HG02885 (cell line): Measurements from ENCODE around the gene GRIN2D.
"Not testable (repeated sequence)": the region's sequence is repeated elsewhere in the genome, so short reads cannot be mapped to it uniquely, and the experiment has no call there.

ENCODE experiments used
- ATAC-seq: cut with Tn5 transposase; IDR thresholded peaks from one replicate; pipeline ENCODE4 v1.9.1; 2021; ENCODE audit warnings: mild to moderate bottlenecking; ENCODE audit not compliant: unreplicated experiment, poor library complexity

GRIN2D gene

DNA sequence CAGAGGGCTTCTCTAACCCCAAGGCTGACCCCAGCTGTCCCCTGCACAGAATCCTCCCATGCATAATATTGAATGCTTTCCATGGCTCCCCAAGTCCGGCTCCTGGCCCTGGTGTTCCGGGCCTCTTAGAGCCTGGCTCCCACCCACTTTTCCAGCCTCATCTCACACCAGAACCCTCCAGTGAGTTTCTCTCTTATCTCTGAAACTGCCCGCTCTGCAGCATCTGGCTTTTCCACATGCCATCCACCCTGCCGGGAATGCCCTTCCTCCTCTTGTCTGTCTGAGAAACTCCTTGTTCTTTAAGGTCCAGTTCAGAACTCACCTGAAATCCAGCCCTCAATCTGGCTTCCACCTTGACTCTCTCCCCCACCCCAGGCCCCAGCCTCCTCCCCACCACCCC, 22.5 kb upstream of the GRIN2D start:
- no peak for ATAC-seq

DNA sequence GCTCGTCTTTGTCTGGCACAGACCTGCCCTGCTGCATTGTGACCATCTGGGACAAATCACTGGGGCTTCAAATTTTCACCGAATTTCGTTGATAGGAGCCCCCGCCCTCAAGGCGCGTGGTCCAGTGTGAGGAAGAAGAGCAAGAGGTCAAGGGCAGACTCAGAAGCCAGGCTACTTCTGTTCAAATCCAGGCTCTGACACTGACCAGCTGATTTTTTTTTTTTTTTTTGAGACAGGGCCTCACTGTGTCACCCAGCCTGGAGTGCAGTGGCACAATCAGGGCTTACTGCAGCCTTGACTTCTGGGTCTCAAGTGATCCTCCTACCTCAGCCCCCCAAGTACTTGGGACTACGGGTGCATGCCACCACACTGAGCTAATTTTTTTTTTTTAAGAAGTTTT, 22.1 kb upstream of the GRIN2D start:
- ATAC-seq: no peak

DNA sequence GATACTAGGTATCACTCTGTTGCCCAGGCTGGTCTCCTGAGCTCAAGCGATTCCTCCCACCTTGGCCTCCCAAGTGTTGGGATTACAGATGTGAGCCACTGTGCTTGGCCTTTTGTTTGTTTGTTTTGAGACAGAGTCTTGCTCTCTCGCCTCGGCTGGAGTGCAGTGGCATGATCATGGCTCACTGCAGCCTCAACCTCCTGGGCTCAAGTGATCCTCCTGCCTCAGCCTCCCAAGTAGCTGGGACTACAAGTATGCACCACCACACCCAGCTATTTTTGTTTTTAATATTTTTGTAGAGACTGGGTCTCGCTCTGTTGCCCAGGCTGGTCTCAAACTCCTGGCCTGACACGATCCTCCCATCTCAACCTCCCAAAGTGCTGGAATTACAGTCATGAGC, 21.7 kb upstream of the GRIN2D start:
- ATAC-seq: not testable (repeated sequence)

DNA sequence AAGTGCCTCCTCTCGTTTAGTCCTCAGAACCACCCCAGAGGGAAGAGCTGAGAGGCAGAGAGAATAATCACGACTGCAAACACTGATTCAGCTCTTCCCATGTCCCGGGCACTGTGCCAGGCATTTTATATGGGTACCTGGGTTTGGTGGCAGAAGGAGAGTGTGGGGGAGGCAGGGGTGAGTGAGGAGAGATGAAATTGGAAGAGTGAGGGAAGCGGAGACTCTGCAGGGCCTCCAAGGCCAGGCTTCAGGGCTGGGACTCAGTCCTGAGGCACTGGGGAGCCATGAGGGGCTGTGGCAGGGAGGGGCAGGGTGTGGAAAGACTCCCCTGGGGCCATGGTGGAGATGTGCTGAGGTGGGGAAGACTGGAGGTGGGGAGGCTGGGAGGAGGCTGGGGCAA, 20.6 kb upstream of the GRIN2D start:
- no peak for ATAC-seq

DNA sequence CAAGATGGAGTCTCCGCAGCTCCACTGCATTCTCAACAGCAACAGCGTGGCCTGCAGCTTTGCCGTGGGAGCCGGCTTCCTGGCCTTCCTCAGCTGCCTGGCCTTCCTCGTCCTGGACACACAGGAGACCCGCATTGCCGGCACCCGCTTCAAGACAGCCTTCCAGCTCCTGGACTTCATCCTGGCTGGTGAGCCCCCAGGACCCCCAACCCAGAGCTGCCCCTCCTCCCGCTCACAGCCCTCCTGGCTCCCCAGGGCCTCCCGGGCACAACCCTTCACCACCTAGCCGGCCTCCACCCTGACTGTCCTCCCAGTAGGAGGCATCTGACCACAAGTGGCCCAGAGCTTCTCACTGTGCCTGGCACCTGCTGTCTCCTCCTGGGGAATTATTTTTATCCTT, 19.9 kb upstream of the GRIN2D start:
- ATAC-seq: no peak

DNA sequence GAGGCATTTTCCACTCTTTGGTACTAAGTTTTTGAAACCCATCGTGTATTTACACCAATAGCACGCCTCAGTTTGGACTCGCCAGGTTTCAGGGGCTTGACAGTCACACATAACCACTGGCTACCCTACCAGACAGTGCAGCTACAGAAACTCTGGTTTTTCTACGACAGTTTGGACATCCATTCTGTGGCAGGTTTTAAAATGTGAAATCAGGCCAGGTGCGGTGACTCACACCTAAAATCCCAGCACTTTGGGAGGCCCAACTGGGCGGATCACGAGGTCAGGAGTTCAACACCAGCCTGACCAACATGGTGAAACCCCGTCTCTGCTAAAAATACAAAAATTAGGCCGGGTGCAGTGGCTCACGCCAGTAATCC, 15.3 kb upstream of the GRIN2D start:
- ATAC-seq: no peak

DNA sequence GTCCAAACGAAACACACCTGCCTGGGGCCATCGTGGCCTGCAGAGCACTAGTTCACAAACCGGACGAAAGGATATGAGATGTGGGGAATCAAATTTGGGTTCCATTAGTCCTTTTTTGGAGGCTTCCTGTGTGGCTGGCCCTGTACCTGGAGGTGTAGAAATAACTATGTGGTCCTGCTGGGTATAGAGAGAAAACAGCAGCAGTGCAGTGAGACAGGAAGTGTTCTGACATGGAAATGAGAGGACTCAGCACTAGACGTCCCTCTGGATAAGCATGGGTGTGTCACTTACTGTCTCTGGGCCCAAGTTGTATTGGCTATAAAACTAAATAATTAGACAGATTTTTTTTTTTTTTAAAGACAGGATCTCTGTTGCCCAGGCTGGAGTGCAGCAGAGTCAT, 14.4 kb upstream of the GRIN2D start:
- ATAC-seq: no peak

DNA sequence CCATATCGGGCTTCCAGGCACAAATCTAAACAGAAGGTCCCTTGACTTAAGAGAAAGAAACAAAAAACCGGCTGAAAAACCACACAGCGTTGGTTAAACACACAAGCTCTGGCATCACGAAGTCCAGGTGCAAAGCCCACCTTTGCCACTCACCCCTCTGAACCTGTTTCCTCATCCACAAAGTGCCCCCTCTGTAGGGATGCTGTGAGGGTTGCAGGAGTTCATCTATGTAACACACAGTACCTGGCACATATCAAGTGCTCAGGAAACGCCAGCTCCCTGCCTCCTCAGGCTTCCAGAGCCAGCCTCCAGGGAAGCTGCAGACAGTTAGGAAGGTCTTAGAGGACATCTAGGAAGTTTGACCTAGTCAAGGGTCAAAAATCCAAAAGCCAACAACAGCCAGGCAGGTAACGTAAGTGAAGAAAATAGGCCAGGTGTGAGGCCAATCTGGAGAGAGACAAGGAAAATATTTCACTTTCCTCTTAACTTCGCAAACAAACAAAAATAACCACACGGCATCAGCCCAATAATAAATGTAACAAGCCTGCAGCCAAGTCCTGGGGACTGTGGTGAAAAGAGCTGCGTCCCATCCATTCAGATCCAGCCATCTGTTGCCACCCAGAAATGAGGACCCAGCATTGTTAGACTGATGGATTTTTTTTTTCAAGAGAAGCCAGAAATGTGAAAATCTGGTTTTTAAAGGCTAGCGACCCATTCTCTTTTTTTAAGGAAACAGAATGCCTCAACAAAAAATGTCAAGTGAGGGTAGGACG, 12.1 kb upstream of the GRIN2D start:
- ATAC-seq: no peak

DNA sequence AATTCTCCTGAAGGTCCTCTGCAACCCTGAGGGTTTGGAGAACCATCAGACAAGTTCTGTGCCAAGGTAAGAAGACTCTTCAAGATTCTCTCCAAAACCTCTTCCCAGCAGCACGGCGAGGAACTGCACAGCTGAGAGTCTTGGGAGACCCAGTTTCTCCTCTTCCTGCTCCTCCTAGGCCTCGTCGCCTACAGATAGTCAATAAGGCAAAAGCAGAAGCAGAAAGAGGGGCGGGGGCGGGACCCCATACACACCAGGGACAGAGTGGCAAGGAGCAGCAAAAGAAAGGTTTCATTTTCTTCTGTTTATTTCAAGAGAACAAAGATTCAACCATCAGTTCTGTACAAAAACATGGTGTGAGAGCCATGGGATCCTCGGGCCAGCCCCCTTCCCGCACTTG, 11.2 kb upstream of the GRIN2D start:
- no peak for ATAC-seq

DNA sequence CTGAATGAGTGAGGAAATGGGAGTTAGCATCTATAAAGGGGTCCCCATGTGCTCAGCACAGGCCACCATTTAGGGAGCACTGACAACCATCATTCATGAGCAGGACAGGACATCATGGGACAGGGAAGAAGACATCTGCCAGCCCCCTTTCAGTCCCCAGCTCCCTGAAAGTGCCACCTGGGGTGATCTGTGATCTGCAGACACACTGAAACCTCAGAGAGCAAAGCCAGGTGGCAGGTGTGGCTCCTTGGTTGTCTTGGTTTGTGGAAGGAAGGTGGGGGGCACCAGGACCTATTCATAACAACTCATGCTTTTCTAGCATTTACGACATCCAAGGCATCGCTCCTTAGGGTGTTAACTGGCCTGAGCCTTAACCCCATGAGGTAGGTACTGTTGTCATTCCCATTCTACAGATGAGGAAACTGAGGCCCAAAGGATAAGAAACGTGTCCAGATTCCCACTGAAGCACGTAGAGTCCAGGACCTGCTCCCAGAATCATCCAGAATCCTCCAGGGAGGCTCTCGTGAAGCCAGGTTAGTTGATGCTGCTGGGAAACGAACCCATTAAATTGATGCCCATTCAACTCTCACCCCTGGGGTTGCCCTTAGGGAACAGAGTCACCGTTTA, 7.9 kb upstream of the GRIN2D start:
- ATAC-seq: no peak

DNA sequence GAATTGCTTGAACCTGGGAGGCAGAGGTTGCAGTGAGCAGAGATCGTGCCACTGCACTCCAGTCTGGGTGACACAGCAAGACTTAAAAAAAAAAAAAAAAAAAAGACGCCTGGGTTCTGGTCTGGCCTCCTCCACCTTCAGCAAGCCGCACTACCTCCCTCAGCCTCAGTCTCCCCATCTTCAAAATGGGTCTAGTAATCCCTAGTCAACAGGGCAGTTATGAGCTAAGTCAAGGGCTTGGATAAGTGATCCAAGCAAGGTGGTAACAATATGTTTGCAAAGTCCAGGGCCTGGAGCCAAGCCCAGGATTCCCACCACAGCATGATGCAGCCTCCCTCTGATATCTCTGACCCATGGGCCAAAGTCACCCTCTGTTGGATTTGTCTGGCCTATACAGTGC, 6.5 kb upstream of the GRIN2D start:
- ATAC-seq: no peak

DNA sequence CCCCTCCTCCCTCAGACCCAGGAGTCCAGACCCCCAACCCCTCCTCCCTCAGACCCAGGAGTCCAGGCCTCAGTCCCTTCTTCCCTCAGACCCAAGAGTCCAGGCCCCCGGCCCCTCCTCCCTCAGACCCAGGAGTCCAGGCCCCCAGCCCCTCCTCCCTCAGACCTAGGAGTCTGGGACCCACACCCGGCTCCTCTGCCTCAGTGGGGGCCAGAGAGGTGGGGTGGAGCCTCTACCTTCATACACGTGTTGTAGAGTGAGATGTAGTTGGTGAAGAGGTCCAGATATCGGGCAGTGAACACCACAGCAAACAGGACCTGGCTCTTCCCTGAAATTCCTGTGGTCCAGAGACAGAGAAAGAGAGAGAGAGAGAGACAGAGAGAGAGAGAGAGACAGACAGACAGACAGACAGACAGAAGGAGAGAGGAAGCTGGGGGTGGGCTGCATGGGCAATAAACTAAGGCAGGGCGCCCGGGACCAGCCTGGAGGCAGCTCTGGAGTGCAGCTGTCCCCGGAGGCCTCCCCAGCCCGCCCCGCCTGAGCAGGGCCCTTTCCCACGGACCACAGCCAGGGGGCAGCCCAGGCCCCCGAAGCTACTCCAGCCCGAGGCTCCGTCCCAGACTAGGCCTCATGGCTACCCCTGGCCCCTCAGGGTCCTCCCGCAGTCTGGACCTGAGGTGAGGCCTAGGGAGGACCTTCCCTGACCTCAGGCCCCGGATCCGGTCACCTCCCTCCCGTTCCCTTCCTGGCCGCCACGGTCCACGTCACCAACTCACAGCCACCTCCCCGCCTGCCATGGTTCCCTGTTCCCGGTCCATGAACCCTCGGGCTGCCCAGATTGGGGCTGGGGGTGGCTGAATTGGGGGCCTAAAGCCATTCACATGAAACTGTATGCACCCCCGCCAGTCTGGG, 3.0 kb upstream of the GRIN2D start:
- ATAC-seq: peak; percentile 44

DNA sequence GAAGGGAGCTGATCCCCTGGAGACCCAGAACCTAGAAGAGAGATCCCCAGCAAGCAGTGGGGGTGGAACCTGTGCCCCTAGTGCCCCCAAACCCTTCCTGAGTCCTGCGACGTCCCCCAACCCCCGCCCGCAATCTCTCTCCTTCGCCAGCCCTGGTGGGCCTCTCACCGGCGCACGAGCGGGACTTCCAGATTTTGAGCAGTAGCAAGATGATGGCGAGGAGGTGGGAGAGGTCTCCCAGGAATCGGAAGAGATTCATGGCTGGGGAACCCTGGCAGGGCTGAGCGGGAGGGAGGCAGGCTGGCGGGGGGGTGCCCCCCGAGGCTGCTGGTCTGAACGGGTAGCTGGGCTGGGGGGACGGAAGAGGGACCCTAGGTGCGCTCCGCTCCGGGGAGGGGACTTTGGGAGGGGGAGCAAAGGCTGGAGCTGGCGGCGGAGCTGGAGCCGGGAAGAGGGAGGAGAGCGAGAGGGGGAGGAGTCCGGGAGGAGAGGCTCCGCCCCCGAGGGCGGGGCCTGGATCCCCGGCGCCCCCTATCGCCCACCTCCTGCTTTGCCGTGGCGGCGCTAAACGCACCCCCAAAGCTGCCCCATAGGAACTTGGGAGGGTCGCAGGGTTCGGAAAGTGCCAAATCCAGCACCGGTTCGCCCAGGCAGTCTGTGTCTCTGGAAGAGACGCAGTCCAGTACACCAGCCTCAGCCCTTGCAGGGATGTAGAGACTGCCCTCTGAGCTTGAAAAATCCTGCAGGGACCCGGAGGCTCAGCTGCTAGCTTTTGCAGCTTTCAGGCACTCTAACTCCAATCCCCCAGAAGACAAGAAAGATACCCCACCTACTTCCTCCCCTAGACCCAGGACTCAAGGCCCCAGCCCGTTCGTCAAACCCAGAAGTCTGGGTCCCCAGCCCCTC, 2.1 kb upstream of the GRIN2D start, which contains the start of gene KDELR1:
KDELR1 (minus strand) TSS at position 452 of the 906 bp plus-strand sequence; CDS start at position 259, 193 bp downstream.
- ATAC-seq: peak; percentile 84

DNA sequence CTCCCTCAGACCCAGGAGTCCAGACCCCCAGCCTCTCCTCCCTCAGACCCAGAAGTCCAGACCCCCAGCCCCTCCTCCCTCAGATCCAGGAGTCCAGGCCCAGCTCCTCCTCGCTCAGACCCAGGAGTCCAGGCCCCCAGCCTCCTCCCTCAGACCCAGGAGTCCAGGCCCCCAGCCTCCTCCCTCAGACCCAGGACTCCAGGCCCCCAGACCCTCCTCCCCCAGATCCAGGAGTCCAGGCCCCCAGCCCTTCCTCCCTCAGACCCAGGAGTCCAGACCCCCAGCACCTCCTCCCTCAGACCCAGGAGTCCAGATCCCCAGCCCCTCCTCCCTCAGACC, 1.5 kb upstream of the GRIN2D start:
- ATAC-seq: not testable (repeated sequence)

DNA sequence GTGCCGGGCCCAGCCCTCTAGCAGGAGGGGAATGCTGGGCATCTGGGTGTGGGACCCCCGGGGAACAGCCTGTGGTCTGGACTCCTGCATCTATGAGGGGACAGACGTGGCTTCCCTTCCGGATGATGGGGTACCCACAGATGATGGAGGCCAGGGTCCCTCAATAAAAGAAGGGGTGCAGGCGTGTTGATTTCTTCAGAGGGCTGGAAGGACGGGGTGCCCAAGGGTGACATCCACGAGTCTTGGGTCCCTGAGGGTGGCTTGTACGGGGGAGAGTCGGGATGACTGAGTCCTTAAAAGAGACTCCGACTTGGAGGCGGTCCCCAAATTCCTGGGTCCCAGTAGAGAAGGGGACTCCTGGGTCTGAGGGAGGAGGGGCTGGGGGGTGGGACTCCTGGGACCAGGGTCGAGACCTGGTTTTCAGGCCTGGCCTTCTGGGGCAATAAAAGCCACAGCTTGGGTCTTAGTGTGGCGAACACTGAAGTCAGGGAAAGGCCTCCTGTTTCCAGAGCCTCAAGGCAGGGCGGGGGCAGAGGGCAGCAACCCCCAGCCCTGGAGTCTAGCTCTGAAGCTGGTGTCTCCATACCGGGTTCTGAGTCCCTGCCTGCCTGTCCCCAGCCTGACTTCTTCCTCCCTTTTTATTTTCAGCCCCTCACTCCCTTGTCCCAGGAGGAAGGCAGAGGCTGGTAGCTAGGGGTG, 459 bp upstream of the GRIN2D start:
- no peak for ATAC-seq

DNA sequence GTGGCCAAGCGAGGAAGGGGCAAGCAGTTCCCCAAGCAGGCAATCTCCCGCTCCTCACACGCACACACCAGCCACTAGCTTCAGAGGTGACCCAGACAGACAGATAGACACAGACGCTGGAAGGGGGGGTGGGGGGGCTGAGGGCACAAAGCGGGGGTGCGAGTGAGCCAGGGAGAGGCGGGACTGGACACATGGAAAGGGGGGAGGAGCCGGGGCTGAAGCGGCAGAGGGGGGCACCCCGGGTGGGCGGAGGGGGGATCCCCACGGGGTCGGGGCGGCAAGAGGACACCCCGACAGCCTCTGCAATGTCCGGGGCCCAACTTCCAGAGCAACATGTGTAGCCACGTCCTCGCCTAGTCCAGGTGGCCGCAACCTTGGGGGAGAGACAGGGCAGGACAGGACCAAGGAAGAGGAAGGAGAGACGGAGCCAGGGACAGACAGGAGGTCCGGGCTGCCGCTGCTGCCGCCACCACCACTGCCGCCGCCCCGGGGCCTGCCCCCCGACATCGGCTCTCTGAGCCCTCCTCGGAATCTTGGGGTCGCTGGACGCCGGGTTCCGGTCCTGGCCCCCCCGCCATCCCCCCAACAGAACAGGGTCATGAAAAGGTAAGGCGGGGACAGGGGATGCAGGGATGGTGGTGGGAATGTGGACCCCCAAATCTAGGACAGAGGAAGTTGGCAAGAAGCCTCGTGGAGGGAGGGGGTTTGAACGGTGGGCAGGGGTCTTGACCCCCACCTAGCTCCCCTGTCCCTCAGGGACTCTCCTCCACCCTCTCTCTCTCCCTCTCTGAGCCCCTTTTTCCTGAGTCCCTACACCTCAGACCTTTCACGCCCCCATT, 1.1 kb downstream of the GRIN2D start:
- no peak for ATAC-seq

DNA sequence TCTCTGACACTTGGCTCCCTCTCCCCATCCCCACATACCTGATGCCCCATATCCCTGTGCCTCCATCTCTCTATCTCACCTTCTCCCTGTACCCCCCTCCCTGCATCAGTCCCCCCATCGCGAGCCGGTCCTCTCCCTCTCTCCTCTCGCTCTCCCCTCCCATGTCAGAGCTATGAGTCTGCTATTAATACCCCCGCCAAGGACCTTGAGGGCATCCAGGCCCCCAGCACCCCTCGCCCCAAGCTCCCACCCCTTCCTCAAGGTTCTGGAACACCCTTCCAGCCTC, 1.6 kb downstream of the GRIN2D start:
- ATAC-seq: no peak

DNA sequence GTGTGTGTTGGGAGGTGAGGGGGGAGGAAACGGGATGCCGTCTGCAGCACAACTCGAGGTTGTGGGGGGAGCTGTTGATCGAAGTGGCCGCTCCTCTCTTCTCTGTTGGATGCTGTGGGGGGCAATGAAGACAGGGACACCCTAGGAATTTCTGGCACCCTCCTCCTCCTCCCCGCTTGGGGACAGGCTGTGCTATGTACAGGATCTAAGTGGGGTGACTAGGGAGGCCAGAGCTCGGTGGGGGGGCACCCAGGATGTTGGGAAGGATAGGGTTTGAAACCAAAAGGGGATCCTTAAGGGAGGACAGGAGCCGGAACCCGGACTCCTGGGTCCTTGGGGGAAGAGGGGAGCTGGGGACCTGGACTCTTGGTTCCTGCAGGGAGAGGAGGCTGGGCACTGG, 2.0 kb downstream of the GRIN2D start:
- no peak for ATAC-seq
